GM12892 (cell line): ENCODE data around the gene NUDC.

Experiments
- POLR2AphosphoS5 ChIP-seq: IDR thresholded peaks from 2 replicates; pipeline ENCODE4 v1.6.1; 2011; ENCODE audit warnings: low read depth, low read length, control low read depth
- TAF1 ChIP-seq: IDR thresholded peaks from 2 replicates; pipeline ENCODE4 v1.6.1; 2011; ENCODE audit warnings: low read depth, mild to moderate bottlenecking, control low read depth, low read length, borderline replicate concordance

- no peak for TF ChIP-seq POLR2AphosphoS5
- TF ChIP-seq TAF1: no peak
These were observed 31.1 kb upstream of the NUDC start for GRCh38 chr1:26890467-26890796.
